Activated T-cell treated with anti-CD3 and anti-CD28 coated beads for 1 hour (primary cell): Measurements from ENCODE around the gene GOLGA6A.
"Not testable (repeated sequence)": the region's sequence is repeated elsewhere in the genome, so short reads cannot be mapped to it uniquely, and the experiment has no call there.

ENCODE experiments used
- DNase-seq: peaks from one replicate; pipeline ENCODE4 v3.0.0-alpha.2; 2020; ENCODE audit warnings: low read depth

GOLGA6A gene

DNA sequence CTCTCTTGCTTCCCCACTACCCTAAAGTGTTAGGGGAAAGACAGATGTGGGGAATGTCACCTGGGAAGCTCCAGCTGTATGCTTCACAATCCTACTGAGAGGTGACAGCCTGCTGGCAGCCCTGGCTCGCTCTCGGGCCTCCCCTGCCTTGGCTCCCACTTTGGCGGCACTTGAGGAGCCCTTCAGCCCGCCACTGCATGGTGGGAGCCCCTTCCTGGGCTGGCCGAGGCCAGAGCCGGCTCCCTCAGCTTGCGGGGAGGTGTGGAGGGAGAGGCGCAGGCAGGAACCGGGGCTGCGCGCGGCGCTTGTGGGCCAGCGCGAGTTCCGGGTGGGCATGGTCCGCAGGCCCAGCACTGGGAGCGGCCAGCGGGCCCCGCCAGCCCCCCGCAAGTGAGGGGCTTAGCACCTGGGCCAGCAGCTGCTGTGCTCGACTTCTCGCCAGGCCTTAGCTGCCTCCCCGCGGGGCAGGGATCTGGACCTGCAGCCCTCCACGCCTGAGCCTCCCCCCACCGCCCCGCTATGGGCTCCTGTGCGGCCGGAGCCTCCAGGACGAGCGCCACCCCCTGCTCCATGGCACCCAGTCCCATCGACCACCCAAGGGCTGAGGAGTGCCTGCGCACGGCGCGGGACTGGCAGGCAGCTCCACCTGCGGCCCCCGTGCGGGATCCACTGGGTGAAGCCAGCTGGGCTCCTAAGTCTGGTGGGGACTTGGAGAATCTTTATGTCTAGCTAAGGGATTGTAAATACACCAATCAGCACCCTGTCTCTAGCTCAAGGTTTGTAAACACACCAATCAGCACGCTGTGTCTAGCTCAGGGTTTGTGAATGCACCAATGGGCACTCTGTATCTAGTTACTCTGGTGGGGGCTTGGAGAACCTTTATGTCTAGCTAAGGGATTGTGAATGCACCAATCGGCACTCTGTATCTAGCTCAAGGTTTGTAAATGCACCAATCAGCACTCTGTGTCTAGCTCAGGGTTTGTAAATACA lies 29.8 kb downstream of the GOLGA6A start:
- DNase-seq: not testable (repeated sequence)

DNA sequence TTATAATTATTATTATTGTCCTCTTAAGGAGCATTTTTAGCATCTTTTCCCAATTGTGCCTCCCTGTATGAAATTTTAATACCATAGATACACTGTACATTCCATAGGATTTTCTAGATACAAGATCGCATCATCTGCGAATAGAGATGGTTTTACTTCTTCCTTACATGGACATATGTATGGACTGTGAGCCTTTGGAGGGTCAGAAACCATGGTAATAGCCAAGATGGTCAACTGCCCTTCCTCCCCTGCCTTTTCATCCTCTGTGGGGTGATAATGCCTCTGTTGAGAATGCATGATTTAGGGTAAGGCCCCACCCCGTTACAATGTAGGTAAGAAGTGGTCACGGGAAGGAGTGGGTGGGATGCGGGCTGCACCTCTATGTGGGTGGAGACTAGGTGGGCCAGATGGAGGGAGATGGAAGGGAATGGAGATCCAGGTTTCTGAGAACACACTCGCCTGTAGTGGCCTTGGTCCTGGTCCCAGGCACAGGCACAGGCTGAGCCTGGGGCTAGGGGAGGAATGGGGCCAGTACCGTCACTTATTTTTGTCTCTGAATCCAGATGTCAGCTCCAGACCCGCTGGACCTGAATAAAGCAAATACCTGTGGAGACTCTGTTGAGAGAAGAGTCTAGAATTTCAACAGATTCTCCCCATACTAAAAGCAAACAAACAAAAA lies 31.7 kb downstream of the GOLGA6A start:
- DNase-seq: no peak

DNA sequence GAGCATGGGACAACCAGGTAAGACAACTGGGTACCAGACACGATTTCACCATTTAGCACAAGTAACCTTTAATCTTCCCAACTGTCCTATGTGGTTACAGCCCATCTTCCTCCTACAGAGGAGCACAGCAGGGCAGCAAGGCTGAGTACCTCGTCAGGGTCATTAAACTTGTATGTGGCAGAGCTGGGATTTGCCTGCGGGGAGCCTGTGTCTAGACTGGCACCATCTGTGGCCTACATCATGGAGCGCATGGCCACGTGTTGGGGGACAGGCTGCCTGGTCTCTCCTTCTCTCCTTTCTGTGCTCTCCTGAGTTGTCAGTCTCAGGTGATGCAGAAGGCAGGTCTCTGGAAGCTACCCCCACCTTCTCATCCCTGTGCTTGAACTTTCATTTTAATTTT lies 32.2 kb downstream of the GOLGA6A start:
- no peak for DNase-seq

DNA sequence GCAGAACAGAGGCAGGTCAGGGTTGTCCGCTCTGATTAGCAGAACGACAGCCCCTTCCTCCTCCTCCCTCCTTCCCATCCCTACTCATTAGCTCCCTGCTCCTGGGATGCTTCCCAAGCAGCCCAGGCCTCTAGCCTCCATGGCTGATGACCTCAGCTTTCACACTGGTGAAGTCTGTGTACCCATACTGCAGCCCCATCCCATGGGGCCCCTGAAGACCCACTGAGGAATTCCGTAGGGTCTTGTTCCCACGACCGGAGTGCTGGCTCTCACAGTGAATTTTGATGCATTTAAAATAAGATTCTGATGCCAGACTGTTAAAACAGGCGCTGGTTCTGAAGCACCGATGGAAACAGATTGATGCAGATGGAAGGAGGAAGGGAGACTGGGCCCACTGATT lies 36.1 kb downstream of the GOLGA6A start:
- DNase-seq: no peak

DNA sequence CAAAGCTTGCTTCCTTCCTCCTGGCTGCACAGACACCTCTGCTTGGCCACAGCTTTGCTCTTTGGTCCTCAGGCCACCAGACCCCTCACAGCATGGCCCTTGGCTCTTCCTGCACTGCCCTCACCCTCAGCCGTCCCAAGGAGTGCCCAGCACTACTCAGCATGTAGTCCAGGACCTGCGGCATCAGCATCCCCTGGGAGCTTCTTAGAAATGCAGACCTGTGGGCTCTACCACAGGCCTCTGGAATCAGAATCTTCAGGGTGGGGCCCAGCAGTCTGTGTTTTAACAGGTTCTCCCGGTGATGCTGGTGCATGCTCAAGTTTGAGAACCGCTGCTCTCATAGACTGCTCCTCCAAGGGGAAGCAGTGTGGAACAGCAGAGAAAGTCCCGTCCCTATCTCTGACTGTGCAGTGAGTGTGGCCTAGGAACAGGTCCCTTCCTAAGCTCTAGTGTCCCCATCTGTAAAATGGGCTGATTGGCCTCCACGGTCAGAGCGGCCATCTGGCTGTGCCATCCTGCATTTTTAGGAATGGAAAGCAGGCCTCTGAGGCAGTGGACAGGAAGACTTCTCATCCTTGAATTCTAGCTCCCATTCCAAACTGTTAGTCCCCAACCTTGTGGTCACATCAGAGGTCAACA lies 36.6 kb downstream of the GOLGA6A start:
- DNase-seq: no peak

DNA sequence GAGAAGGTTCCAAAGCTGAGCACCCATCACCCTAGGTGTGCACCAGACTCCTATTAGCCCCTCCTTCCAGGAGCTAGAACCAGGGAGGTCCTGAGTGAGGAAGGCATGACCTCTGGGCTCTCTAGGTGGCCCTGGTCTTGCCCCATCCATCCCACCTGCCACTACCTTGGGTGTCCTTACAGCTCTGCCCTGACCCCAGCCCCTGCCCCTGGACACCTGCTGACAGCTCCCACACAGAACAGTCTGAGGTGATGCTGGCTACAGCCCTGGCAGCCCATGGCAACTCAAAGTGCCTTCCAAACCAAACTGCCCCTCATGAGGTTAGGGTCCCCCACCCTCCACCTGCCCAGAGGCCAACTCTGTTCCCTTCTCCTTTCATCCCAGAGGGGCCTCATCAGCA lies 37.2 kb downstream of the GOLGA6A start:
- DNase-seq: no peak

DNA sequence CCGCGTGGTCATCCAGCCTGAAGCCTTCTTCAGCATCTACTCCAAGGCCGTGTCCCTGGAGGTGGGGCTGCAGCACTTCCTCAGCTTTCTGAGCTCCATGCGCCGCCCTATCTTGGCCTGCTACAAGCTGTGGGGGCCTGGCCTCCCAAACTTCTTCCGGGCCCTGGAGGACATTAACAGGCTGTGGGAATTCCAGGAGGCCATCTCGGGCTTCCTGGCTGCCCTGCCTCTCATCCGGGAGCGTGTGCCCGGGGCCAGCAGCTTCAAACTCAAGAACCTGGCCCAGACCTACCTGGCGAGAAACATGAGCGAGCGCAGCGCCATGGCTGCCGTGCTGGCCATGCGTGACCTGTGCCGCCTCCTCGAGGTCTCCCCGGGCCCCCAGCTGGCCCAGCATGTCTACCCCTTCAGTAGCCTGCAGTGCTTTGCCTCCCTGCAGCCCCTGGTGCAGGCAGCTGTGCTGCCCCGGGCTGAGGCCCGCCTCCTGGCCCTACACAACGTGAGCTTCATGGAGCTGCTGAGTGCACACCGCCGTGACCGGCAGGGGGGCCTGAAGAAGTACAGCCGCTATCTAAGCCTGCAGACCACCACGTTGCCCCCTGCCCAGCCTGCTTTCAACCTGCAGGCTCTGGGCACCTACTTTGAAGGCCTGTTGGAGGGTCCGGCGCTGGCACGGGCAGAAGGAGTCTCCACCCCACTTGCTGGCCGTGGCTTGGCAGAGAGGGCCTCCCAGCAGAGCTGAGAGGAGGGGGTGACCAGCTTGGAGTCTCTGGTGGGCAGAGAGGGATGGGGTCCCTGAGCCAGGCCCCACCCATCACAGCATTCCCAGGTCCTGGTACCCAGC lies 37.9 kb downstream of the GOLGA6A start:
- no peak for DNase-seq

DNA sequence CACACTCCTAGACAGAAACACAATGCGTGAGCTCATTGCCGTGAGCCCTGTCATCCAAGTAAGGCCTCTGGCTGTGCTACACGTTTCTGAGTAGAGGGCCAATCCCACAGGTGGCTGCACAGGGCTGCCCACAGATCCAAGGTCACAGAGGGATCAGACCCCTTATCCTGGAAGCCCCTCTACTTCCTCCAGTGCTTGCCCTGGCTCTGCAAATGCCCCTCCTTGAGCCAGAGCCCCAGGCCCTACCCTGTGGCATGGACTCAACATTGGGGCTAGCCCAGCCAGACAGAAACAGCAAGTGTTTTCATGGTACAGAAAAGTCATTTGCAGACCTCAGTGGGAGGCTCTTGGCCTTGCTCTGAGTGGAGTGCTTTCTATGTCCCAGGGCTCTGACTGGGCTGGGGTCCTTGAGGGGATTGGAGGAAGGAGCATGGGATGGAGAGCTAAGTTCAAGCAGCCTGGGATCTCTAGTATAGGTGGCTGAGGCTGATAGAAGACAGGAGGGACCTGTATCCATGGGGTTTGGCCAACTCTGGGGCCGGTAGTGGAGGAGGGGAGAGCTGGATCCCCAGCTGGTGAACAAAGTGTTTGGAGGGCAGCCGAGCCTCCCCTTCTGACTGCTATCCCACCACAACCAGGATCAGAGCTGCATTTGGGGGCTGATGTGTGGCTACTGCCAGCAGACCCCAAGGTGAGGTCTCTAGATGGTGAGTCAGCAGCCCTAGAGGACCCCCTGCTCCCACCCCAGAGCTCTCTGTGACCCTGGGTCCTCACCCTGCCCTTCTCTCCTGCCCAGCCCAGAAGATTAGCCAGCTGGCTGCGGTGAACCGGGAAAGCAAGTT lies 38.7 kb downstream of the GOLGA6A start:
- DNase-seq: no peak

DNA sequence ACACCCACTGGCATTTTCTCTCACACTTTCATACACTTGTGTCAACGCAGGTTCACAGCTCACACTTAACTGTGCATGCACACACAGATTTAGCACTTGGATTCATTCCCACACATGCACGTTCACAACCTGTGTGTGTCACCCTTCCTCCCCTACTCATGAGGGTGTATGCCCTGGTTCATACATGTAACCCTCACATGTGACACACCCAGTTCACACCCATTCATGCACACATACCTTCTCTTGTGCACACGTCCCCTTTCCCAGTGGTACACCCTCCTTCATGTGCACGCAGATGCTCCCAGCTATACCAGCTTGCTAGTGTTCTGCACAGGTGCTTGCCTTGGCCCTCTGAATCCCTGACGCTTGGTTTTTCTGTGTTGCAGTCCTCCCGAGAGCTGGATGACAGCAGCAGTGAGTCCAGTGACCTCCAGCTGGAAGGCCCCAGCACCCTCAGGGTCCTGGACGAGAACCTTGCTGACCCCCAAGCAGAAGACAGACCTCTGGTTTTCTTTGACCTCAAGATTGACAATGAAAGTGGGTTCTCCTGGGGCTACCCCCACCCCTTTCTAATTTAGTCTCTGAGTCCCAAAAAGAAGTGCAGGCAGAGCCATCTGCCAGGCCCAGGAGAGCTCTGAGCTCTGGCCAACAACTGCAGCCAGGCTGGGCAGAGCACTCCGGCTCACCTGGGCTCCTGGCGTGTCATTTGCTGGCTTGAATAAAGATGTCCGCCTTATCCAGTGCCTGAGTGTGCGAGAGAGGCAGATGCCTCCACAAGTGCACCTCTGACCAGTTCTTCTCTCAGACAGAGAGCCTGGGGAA lies 39.5 kb downstream of the GOLGA6A start:
- no peak for DNase-seq

DNA sequence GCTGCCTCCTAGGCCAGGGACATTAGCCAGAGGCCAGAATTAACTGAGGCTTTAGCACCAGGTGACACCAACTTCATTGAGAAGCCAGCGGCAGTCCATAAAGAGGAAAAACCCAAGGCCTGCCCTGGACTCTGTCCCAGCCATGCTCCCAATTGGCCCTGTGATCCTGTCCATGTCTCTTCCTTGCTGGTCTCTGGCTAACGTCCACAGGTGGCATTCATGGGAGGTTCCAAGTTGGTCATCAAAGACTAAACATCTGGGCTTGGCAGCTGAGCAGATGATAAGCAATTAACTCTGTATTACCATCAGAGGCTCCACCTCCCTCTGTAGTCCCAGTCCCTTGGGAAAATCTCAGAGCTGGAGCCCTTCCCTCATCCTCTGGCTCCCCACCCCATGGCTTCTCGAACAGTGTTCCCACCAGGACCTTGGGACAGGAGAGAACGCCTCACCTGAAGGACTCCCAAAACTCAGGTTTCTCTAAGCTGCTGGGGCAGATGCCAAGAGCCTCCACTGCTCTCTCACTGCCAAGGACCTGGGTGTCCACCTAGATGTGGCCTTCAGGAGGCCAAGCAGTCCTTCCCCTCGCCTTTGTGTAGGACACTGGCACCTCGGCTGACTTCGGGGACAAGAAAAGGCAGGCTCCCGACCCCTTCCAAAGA lies 40.4 kb downstream of the GOLGA6A start:
- DNase-seq: no peak

DNA sequence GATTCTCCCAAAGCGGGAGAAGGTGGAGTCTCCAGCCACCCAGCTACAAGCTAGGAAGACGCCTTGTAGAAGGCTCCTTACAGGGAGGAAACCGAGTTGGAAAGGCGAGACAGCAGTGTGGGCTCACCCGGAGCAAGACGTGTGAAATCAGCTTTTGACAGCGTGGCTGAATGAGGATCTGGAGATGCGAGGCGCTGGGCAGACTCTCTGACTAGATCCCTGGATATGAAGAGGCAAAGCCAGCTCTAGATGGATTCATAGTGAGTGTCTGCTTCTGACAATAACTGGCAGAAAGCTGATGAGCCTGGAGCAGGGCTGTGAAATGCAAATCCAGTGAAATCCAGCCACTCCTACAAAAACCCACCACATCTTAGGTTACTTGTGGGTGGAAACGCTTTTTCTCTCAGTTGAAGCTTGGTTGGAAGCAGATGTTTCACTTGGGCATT lies 41.0 kb downstream of the GOLGA6A start:
- no peak for DNase-seq

DNA sequence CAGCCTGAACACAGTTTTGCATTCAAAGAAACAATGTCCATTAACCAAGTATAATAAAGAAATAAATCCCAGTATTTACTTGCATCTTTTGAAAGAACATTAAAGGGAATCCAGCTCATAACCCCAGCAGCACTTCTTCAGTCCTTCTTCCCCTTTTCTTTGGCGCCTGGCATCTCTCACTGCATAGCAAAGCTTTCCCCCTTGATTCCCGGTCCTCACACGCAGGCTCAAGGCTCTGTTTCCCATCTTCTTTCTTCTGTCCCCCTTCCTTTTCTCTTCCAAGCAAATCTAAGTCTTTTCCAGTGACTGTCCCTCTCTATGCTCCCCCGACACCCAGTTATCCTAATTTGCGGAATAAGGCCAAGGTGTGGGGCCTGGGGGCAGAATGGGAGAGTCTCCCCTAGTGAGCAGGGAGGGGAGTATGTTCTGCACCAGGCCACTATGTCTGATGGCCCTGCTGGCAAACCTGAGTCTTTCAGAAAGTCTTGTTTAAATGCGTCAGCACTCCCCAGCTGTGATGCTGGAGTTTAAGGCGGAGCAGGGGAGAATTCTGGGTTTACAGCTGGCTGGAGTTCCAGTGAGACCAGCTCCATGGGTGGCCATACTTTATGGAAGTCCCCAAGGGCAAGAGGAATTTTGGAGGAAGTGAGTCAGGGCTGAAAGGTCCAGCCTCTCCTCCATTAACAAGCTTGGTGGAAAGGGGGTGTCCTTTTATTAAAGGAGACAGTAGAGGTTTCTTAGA lies 42.1 kb downstream of the GOLGA6A start:
- no peak for DNase-seq

DNA sequence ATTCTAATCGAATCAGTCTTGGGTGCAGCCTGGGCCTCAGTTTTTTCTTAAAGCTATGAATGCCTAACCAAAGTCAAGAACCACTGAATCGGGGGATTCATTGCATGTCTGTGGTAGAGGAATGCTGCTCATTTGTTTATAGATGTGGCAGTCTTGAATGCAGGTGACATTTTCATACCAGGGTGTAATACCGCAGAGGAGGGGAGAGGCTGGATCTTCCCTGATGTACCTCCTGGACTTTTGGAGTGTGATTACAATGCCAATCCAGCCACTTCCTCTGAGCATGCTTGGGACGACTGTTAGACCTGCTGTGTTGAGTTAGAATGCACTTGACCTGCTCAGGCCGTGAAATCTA lies 42.7 kb downstream of the GOLGA6A start:
- no peak for DNase-seq

DNA sequence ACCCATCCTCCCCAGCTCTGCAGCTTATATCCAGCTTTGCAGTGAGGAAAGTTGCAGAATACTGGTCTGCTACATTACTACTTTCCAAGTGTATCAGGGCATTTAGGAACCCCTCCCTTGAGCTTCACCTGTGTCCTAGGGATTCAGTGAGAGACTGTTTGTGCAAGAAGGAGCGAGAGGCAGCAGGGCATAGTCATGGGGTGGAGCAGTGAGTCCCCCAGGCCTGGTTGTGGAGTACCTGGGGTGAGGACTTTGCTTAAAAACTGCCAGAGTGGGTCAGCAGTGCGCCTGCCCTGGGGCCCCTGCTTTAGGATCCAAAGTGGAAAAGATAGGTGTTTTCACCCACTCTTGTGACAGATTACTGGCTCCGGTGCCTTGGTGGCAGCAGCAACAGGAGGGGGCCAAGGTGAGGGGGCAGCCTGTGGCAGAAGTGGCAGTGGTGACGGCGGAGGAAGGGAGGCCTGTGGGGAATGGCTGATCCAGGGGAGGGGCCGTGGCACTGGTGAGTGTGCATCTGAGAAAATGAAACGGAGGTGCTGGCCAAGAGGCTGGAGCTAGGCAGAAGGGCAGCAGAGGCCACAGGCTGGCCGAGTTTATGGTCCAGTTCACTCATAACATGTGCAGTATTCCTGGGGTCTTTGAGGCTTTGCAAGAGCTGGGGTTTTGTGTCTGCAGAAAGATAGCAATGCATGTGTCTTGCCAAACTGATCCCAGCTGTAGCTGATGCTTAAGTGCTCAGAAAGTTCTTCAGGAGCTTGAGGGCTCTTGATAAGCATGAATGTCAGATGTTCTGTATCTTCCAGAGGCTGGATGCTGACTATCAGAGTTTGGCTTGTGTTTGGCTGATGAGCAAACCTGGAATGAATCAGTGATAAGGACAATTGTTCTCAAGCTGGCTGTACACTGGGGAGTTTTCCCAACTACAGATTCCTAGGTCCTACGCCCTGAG lies 43.4 kb downstream of the GOLGA6A start:
- no peak for DNase-seq

DNA sequence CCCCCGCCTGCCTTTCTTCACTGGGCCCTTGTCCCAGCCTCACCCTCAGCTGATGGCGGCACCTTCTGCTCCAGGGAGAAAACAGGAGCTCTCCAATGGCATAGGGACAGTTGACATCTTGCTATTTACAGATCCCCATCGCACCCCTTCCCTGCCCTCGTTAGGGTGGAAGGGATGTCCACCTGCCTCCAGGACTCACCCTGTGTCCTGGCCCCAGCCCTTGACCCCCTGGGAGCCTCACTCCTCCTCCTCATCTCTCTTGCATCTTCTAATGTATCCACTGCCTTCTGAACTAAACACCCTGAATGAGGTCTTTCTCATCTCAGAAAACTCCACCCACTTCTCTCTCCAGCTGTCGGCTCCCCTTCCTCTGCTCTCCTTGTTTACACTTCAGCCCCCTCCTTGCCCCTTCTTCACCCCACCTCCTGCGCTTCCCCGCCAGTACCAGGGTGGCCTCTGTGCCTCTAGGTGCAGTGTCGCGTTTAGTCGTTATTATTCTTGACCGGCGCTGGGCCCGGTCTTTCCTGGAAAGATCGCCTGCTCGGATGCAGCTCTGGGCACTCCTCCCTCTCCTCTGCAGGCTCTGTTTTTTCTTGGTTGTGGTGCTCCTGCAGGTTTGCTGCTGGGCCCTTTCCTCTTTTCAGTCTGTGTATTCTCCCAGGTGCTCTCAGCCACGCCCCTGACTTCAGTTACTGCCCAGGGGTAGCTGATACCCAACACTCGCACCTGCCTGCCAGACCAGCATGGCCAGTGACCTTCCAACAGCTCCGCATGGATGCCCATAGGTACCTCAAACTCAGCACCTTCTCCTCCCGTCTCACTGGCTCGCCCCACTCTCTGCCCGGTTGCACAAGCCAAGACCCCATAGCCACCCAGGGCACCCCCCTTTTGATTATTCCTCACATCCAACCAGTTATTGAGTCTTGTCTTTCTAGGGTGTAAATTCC lies 44.9 kb downstream of the GOLGA6A start:
- no peak for DNase-seq
